ENCODE data around the gene DTYMK.
"Not testable (repeated sequence)": the region's sequence is repeated elsewhere in the genome, so short reads cannot be mapped to it uniquely, and the experiment has no call there.

DTYMK gene

DNA sequence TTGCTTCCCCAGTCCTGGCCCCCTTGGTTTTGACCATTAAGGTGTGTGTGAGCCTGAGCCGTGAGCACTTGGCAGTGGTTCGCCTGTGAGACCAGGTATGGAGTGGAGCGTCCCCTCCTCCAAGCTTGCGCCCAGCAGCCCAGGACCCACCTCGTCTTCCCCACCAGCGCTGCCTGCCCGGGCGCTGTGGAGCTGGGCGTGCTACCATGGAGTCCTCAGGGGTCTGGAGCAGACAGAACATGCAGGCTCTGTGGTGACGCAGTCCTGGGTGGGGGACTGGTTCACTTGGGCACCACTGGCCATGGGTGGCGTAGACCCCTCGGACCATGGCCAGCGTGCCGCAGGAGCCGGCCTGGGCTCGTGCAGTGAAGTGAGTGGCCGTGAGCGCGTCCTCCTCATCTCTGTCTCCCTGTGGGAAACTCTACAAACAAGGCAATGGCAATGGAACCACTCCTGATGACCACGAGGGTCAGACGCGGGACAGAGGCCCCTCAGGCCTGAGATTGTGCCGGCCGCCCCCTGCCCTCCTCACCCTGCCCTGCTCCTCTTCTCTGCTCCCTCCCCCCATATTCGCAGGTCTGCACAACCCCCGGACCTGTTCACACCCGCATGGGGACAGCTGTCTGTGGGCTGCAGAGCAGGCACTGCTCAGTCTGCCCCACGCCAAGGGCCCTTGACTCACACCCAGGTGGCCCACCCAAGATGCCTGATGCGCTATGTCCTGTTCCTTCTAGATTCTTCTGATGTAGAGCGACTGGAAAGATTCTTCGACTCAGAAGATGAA is 15.0 kb downstream of the DTYMK start:
- FAIRE-seq: no peak

DNA sequence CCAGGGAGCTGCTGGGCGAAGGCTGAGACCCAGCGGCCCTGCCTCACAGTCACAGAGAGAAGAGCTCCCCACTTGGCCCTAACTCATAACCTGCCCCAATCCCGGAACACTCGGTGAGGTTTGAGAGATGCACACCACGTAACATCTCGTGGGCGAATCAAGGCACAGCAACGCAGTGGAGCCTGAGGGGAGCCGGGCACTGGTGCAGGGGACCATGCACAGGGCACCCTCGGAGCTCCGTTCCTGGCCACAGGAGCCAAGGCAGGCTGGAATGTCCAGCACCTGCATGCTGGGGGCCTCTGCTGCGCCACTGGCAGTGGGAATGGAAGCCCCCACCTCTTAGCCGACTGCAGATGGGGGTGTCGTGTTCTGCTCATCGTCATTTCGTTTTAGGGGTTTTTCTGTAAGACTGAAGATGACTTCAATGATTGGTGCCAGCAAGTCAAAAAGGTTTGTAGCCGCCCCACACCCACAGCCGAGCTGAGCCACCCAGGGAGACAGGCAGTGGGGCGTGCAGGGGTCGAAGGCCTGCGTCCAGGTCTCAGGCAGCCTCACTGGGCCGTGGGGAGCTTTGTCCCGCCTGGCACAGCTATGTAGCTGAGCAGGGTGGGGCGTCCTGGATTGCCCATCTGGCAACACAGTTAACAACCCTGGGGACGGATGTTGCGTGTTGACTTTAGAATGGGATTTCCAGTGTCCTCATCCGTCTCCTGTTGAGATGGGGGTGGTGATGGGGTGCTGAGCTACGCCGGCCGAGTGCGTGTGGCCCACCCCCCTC is 16.1 kb downstream of the DTYMK start:
- FAIRE-seq: no peak

- no peak for FAIRE-seq
Measured at GRCh38 chr2:241668839-241669238, 17.8 kb downstream of the DTYMK start.

DNA sequence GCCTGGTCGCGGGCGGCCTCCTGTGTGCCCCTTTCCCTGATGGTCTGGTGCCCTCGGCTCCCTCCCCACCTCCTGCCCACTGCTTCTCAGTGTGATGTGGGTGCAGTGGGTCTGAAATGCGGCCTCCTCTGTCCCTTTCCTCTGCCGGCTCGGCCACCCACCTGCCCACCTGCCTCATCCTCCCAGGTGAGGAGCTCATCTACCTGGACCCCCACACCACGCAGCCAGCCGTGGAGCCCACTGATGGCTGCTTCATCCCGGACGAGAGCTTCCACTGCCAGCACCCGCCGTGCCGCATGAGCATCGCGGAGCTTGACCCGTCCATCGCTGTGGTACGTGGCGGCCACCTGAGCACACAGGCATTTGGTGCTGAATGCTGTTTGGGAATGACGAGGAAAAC is 18.3 kb downstream of the DTYMK start:
- FAIRE-seq: no peak

DNA sequence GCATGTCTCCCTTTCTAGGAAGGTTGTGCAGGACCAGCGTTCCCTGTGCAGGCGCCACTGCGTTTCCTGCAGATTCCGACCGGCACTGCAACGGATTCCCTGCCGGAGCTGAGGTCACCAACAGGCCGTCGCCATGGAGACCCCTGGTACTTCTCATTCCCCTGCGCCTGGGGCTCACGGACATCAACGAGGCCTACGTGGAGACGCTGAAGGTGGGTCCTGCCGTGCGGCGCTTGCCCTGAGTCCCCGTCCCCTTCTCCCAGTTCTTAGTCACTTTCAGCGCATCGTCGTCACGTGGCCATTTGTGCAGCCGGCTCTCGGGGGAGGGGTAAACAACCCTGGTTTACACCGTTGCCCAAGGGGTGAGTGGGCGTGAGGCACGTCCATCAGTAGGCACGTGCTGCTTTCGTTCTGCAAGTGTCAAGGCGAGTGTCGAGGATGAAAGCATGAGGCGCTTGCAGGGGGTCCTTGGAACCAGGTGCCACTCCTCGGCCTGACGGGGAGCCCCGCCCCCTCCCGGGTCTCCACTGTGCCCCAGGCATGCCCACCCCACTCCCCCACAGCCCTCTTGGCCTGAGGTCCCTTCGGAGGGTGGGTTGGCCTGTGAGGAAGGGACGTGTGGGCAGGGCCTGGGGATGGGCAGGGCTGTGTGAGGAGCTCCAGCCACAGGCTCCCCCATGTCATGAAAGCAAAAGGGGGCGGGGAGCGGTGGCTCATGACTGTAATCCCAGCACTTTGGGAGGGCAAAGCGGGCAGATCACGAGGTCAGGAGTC is 19.8 kb downstream of the DTYMK start:
- FAIRE-seq: no peak

DNA sequence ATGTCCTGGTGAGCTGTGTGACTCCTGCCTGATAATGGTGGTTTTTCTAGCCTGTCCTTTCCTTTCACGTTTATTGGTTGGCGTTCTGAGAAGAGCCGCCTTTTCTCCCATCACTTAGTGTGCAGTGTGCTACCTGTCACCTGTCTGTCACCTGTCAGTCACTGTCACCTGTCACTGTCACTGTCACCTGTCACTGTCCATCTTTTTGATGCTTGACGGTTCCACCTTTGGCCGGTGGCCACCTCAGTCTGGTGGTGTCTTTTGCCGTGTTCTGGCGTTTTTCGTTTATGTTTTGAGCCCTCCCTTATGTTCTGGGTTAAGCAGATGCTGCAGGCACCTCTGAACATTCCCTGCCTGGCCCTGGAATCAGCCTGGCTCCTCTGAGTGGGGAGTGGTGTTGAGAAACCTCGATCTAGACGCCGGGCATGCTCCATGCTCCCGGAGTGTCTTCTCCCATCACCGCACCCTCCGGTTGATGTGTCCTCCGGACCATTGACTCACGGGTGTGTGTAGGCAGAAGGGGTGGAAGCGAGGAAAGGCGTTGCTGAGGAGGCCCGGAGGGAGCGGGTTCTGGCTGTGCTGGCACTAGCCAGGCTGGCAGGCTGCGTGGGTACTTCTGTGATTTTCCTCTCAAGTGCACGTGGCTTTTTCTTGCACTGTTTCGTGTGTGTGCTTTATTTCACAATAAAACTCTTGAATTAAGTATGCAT is 20.7 kb downstream of the DTYMK start:
- no peak for FAIRE-seq

DNA sequence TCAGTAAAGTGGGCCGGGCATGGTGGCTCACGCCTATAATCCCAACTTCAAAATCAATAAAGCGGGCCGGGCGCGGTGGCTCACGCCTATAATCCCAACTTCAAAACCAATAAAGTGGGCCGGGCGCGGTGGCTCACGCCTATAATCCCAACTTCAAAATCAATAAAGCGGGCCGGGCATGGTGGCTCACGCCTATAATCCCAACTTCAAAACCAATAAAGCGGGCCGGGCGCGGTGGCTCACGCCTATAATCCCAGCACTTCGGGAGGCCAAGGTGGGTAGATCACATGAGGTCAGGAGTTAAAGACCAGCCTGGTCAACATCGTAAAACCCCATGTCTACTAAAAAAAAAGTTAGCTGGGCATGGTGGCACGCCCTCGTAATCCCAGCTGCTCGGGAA is 23.9 kb downstream of the DTYMK start:
- FAIRE-seq: not testable (repeated sequence)

- FAIRE-seq: no peak
Measured at GRCh38 chr2:241660593-241661213, 25.9 kb downstream of the DTYMK start.

DNA sequence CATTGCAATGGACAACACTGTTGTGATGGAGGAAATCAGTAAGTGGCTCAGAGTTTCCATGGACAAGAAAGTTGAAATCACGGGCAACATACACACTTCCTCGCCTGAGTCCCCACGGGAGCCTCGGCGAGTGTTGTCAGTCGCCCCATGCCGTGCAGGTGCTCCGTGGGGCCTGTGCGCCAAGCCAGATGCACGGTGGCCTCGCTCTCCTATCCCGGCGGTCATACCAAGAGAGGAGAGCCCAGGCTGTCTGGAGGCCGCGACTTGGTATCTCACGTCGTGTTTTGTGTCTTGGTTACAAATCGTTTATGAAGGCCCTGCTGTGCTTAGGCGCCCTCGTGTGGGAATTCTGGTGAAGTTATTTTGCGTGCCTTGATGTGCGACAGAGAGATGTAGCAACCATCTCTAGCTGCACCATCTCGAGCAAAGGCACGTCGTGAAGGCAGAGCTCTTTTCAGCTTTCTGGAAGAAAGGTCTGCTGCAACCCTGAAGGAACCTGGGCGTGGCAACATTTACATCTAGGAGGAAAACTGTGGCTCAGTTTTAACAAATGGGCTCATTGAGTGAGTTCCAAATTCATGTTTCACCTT is 27.4 kb downstream of the DTYMK start:
- no peak for FAIRE-seq

DNA sequence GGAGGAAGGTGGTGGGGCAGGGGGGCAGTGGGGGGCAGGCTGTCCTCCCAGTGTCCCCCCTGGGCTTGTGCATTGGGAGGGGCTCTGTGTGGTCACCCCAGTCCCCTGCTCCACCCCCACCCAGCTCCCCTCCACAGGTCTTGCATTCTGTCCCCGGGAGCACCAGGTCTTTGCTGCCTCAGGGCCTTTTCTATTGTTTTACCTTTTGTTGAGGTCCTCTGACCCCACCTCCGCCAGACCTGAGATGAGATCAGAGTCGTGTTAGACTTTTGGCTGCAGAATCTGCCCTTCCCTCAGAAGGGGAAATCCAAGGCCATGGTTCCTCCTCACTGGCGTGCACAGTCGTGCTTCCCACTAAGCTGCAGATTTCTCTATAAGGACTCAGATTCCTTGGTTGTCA is 28.3 kb downstream of the DTYMK start:
- FAIRE-seq: no peak

- FAIRE-seq: no peak
Measured at GRCh38 chr2:241657786-241658254, 28.8 kb downstream of the DTYMK start.

- no peak for FAIRE-seq
Measured at GRCh38 chr2:241656190-241656741, 30.3 kb downstream of the DTYMK start.

- FAIRE-seq: no peak
Measured at GRCh38 chr2:241655516-241656189, 31.0 kb downstream of the DTYMK start.

- FAIRE-seq: no peak
Measured at GRCh38 chr2:241654551-241654950, 32.1 kb downstream of the DTYMK start.

DNA sequence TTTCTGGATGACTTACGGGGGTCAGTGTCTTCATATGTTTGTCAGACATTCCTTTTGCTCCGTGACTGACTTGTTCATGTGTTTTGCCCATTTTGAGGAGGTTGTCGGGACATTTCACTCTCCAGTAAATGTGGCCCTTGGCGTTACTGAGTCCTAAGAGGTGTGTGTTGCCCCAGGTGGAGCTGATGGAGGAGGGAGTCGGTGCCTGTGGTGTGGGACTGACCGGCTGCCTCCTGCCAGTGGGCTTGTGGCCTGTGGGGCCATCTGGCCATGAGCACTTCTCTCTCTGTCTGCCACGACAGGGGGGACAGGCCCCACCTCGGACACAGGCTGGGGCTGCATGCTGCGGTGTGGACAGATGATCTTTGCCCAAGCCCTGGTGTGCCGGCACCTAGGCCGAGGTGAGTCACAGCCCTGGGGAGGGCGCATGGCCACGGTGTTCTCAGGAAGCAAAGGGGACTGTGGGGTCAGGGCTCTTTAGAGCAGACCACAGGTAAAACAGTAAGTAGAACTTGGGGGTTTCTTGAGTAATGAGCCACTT is 33.3 kb downstream of the DTYMK start:
- FAIRE-seq: no peak

DNA sequence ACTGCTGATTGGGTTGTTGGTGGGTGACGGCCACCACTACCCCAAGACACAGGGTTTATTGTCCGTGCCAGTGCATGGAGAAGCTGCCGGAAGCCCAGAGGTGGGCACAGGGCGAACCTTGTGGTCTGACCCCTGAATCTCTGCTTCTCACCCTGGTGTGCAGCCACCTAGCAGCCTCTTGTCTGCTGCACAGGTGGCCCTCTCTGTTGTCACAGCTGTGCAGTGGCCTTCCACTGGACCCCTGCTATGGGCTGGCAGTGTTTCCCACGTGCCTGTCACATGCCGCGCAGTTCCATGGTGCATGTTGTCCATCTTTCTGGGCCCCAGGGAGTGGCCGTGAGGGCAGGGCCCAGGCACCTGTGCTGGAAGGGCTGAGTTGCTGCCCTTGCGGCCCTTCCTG is 33.9 kb downstream of the DTYMK start:
- no peak for FAIRE-seq

DNA sequence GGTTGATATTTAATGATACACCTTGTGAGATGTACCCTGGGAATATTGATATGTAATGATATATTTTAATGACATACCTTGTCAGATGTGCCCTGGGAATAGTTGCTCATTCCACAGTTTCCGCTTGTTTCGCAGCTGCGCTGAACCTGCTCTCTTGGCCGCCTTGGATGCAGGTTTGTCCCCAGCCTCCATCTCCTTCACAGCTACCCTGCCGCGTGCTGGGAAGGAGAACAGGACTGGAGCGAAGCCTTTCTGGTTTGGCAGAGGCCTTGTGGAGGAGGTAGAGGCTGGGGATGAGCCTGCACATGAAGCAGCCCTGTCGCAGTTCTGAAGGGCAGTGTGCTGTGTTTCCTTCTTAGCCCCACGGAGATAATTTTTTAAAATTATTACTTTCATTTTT is 34.5 kb downstream of the DTYMK start:
- FAIRE-seq: no peak

DNA sequence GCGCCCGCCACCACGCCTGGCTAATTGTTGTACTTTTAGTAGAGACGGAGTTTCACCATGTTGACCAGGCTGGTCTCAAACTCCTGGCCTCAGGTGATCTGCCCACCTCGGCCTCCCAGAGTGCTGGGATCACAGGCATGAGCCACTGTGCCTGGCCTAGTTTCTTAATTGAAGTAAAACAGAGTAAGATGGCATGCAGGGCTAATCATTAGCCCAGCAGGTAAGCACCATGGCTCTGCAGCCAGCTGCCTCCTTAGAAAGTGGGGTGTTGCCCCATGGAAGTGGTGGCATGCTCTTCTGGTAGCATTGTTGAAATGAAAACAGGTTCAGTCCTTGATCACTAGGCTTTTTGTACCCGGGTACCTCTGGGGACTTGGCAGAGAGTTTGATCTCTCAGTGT is 36.7 kb downstream of the DTYMK start:
- no peak for FAIRE-seq

DNA sequence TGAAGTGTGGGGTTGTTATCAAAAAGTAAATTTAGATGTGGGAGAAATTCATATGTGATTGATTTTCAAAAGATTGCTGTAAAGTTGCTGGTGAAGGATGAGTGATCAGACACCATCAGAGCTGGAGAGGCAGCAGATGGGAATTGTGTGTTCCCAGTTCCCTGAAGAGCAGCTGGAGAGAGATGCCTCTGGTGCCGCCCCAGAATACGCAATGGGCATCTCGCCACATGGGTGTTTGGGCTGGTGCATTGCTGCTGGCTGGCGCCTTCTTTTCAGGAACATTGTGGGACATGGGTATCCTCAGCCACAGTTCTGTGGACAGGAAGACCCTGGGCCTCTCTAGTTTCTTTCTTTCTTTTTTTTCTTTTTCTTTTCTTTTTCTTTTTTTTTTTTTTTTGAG is 37.2 kb downstream of the DTYMK start:
- FAIRE-seq: no peak

GRCh38 chr2:241648453-241648852 is 38.2 kb downstream of the DTYMK start:
- FAIRE-seq: no peak
